Neural cell (in vitro differentiated cells): ENCODE results near the gene ATP11A. TPM values are rescaled to one million over a fixed set of nuclear protein-coding genes. Genes with fewer than 3 reads are reported as not detected.

ENCODE experiments used
- H2AFZ ChIP-seq: fragments of 200-600, 300-800 bp; sonication (generic), shearing (Covaris generic); 2 replicates; pipeline ENCODE4 v1.6.0; 2014; ENCODE audit warnings: low read depth, mild to moderate bottlenecking, antibody characterized with exemption, low read length, moderate library complexity
- H3F3A ChIP-seq: fragments of 200-600 bp; shearing (Covaris generic); 2 replicates; pipeline ENCODE4 v1.6.1; 2016; ENCODE audit warnings: mild to moderate bottlenecking, moderate library complexity, mixed read lengths, antibody characterized with exemption, low read length; ENCODE audit not compliant: insufficient read depth, poor library complexity, severe bottlenecking
- H3K27ac ChIP-seq: fragments of 200-600, 300-800 bp; sonication (generic), shearing (Covaris generic); 2 replicates; pipeline ENCODE4 v1.5.1; 2014; ENCODE audit warnings: mild to moderate bottlenecking, low read length, moderate library complexity
- H3K27me3 ChIP-seq: fragments of 300-800, 200-600 bp; sonication (generic), shearing (Covaris generic); 2 replicates; pipeline ENCODE4 v1.6.0; 2014; ENCODE audit warnings: mild to moderate bottlenecking, low read depth, low read length, moderate library complexity; ENCODE audit not compliant: insufficient read depth
- H3K36me3 ChIP-seq: fragments of 300-800, 200-600 bp; sonication (generic), shearing (Covaris generic); 2 replicates; pipeline ENCODE4 v1.5.1; 2014; ENCODE audit warnings: mild to moderate bottlenecking, antibody characterized with exemption, low read length, moderate library complexity; ENCODE audit not compliant: insufficient read depth
- H3K4me2 ChIP-seq: fragments of 300-800, 200-600 bp; sonication (generic), shearing (Covaris generic); 2 replicates; pipeline ENCODE4 v1.6.0; 2014; ENCODE audit warnings: mild to moderate bottlenecking, low read length
- H3K4me3 ChIP-seq: fragments of 300-800, 200-600 bp; sonication (generic), shearing (Covaris generic); 2 replicates; pipeline ENCODE4 v1.5.1; 2014; ENCODE audit warnings: mild to moderate bottlenecking, low read length, moderate library complexity
- H3K79me2 ChIP-seq: fragments of 200-600 bp; shearing (Covaris generic); replicated peaks from 2 replicates; pipeline ENCODE4 v1.6.0; 2014; ENCODE audit warnings: mild to moderate bottlenecking, low read length, moderate library complexity; ENCODE audit not compliant: insufficient read depth
- H3K9ac ChIP-seq: fragments of 300-800, 200-600 bp; sonication (generic), shearing (Covaris generic); 2 replicates; pipeline ENCODE4 v1.6.1; 2016; ENCODE audit warnings: mild to moderate bottlenecking, low read length, mixed read lengths
- H3K9me2 ChIP-seq: fragments of 200-600 bp; shearing (Covaris generic); 2 replicates; pipeline ENCODE4 v1.6.1; 2016; ENCODE audit warnings: mild to moderate bottlenecking, low read length, mixed read lengths; ENCODE audit not compliant: insufficient read depth
- H3K9me3 ChIP-seq: fragments of 200-600, 300-800 bp; sonication (generic), shearing (Covaris generic); 2 replicates; pipeline ENCODE4 v1.6.1; 2016; ENCODE audit warnings: mild to moderate bottlenecking, mixed run types, low read length, moderate library complexity, mixed read lengths
- H4K20me1 ChIP-seq: fragments of 200-600 bp; shearing (Covaris generic); 2 replicates; pipeline ENCODE4 v1.6.1; 2016; ENCODE audit warnings: mild to moderate bottlenecking, mixed run types; ENCODE audit not compliant: insufficient read depth
- CTCF ChIP-seq: fragments of 450-650 bp; IDR thresholded peaks from 2 replicates; pipeline ENCODE4 v1.5.1; 2014; ENCODE audit warnings: antibody characterized with exemption, mild to moderate bottlenecking, moderate library complexity; ENCODE audit not compliant: poor library complexity, severe bottlenecking
- EP300 ChIP-seq: fragments of 450-650 bp; conservative IDR thresholded peaks from 2 replicates; pipeline ENCODE4 v1.6.1; 2014; ENCODE audit warnings: antibody characterized with exemption, mild to moderate bottlenecking, moderate library complexity; ENCODE audit not compliant: poor library complexity, severe bottlenecking
- EZH2 ChIP-seq: fragments of 200-600, 300-800 bp; shearing (Covaris generic), sonication (generic); IDR thresholded peaks from 2 replicates; pipeline ENCODE4 v1.6.1; 2014; ENCODE audit warnings: antibody characterized with exemption, low read length, borderline replicate concordance, mild to moderate bottlenecking; ENCODE audit not compliant: insufficient read depth, poor library complexity, severe bottlenecking
- MXI1 ChIP-seq: fragments of 450-650 bp; conservative IDR thresholded peaks from 2 replicates; pipeline ENCODE4 v1.6.1; 2014; ENCODE audit warnings: antibody characterized with exemption, mild to moderate bottlenecking; ENCODE audit not compliant: poor library complexity, severe bottlenecking
- POLR2AphosphoS5 ChIP-seq: IDR thresholded peaks from 2 replicates; pipeline ENCODE4 v1.6.1; 2012
- RAD21 ChIP-seq: fragments of 450-650 bp; conservative IDR thresholded peaks from 2 replicates; pipeline ENCODE4 v1.6.1; 2014; ENCODE audit warnings: antibody characterized with exemption, mild to moderate bottlenecking, moderate library complexity
- REST ChIP-seq: IDR thresholded peaks from 2 replicates; pipeline ENCODE4 v1.6.1; 2012; ENCODE audit warnings: borderline replicate concordance
- SMC3 ChIP-seq: fragments of 450-650 bp; conservative IDR thresholded peaks from 2 replicates; pipeline ENCODE4 v1.6.1; 2014; ENCODE audit warnings: antibody characterized with exemption, mild to moderate bottlenecking, moderate library complexity; ENCODE audit not compliant: poor library complexity
- TAF1 ChIP-seq: IDR thresholded peaks from 2 replicates; pipeline ENCODE4 v1.6.1; 2012; ENCODE audit warnings: low read depth
- polyA plus RNA-seq: library from polyadenylated mRNA; depleted of rRNA; stranded (reverse); fragments of >200 nt; gene quantifications from 2 replicates; pipeline ENCODE4 v1.2.3, GENCODE V29; 2014

The ATP11A gene
- polyA plus RNA-seq, 1 donor from 2014 or later: 3.0 TPM

GRCh38 chr13:112733112-112733511, 43.3 kb downstream of the ATP11A start:
- no peaks in the 10 kb centered on the region for H3K9me2 ChIP-seq
- H3K9me3 ChIP-seq: no peaks in the 10 kb centered on the region
- H3F3A ChIP-seq: peaks cover 5% of the 10 kb centered on the region
- H3K9ac ChIP-seq: no peak overlapping the region
- no peak for TF ChIP-seq EP300
- TF ChIP-seq REST: no peak
- no peak for TF ChIP-seq TAF1
- no peak for TF ChIP-seq CTCF
- no peak for TF ChIP-seq SMC3
- TF ChIP-seq MXI1: no peak
- no peak for TF ChIP-seq POLR2AphosphoS5
- TF ChIP-seq RAD21: no peak
- TF ChIP-seq EZH2: no peak
- H3K79me2 ChIP-seq: no peaks in the 10 kb centered on the region
- H3K36me3 ChIP-seq: no peaks in the 10 kb centered on the region
- H3K27me3 ChIP-seq: no peaks in the 10 kb centered on the region
- H3K4me3 ChIP-seq: no peak overlapping the region
- peak overlapping the region; percentile 30 for H3K27ac ChIP-seq
- H3K4me2 ChIP-seq: no peak overlapping the region
- H4K20me1 ChIP-seq: no peaks in the 10 kb centered on the region
- H2AFZ ChIP-seq: no peak overlapping the region

GRCh38 chr13:112733661-112734379, 44.0 kb downstream of the ATP11A start:
- Histone ChIP-seq H4K20me1 (no peaks in the 10 kb centered on the region), H3K4me3 (no peak overlapping the region), H3F3A (peaks cover 5% of the 10 kb centered on the region), H2AFZ (no peak overlapping the region), H3K9ac (no peak overlapping the region), H3K4me2 (no peak overlapping the region), H3K9me3 (no peaks in the 10 kb centered on the region), H3K36me3 (no peaks in the 10 kb centered on the region), H3K27me3 (no peaks in the 10 kb centered on the region), H3K9me2 (no peaks in the 10 kb centered on the region), H3K27ac (no peak overlapping the region), H3K79me2 (no peaks in the 10 kb centered on the region)
- TF ChIP-seq TAF1 (no peak), POLR2AphosphoS5 (no peak), MXI1 (no peak), REST (no peak), EZH2 (no peak), SMC3 (no peak), RAD21 (no peak), CTCF (no peak), EP300 (no peak)
